WTC11 (cell line): ENCODE results near the gene ZNF521. TPM values are rescaled to one million over a fixed set of nuclear protein-coding genes. Genes with fewer than 3 reads are reported as not detected.

Experiments used
- ATAC-seq: fragments of 200-7000 bp; cut with Tn5 transposase; 2 replicates; pipeline ENCODE4 v1.10.0; 2021; ENCODE audit warnings: mild to moderate bottlenecking, moderate library complexity
- CTCF ChIA-PET: fragments of 300-600 bp; sonication (Branson Sonifier 250); formaldehyde crosslinking; loops from one replicate; lab custom pipeline; 2021; ENCODE audit warnings: antibody characterized with exemption; lab: Charles Lee
- POLR2A ChIA-PET: fragments of 350-600 bp; sonication (Branson Sonifier 250); formaldehyde crosslinking; loops from one replicate; lab custom pipeline; 2021; ENCODE audit warnings: antibody characterized with exemption; lab: Charles Lee
- DNase-seq: peaks from one replicate; pipeline ENCODE4 v3.0.0; 2021; ENCODE audit warnings: low spot score
- H3K27ac Mint-ChIP-seq: 2 replicates; pipeline ENCODE4 v1.8.0; 2021; ENCODE audit warnings: mixed read lengths
- H3K27me3 Mint-ChIP-seq: 2 replicates; pipeline ENCODE4 v1.8.0; 2021; ENCODE audit warnings: low read depth, mild to moderate bottlenecking, moderate library complexity, mixed read lengths
- H3K36me3 Mint-ChIP-seq: 2 replicates; pipeline ENCODE4 v1.8.0; 2021; ENCODE audit warnings: mixed read lengths
- H3K4me1 Mint-ChIP-seq: 2 replicates; pipeline ENCODE4 v1.8.0; 2022; ENCODE audit warnings: mixed read lengths
- H3K4me3 Mint-ChIP-seq: 2 replicates; pipeline ENCODE4 v1.8.0; 2021; ENCODE audit warnings: mild to moderate bottlenecking, moderate library complexity, mixed read lengths
- H3K9me3 Mint-ChIP-seq: 2 replicates; pipeline ENCODE4 v1.8.0; 2021; ENCODE audit warnings: mixed read lengths
- ELF4 ChIP-seq: sonication (generic); formaldehyde crosslinking; IDR thresholded peaks from 2 replicates; pipeline ENCODE4 v1.8.1; 2022; ENCODE audit warnings: low read depth, mild to moderate bottlenecking, moderate library complexity, missing genetic modification reagents
- ERG ChIP-seq: fragments of 250-450 bp; sonication (Bioruptor Pico); IDR thresholded peaks from 2 replicates; pipeline ENCODE4 v1.8.0; 2021; ENCODE audit warnings: mild to moderate bottlenecking
- FOXJ3 ChIP-seq: sonication (generic); formaldehyde crosslinking; IDR thresholded peaks from 2 replicates; pipeline ENCODE4 v1.9.0; 2021; ENCODE audit warnings: missing genetic modification reagents, mild to moderate bottlenecking, borderline replicate concordance
- GRHL2 ChIP-seq: fragments of 250-450 bp; sonication (Bioruptor Pico); IDR thresholded peaks from 2 replicates; pipeline ENCODE4 v1.8.0; 2022; ENCODE audit warnings: mild to moderate bottlenecking, moderate library complexity; ENCODE audit not compliant: insufficient replicate concordance, severe bottlenecking
- HMGA2 ChIP-seq: fragments of 250-450 bp; sonication (Bioruptor Pico); IDR thresholded peaks from 2 replicates; pipeline ENCODE4 v1.4.0; 2021; ENCODE audit warnings: mild to moderate bottlenecking, moderate library complexity
- IRF2 ChIP-seq: sonication (generic); formaldehyde crosslinking; IDR thresholded peaks from 2 replicates; pipeline ENCODE4 v1.8.0; 2022; ENCODE audit warnings: low read depth, missing genetic modification reagents, borderline replicate concordance
- JUN ChIP-seq: sonication (generic); formaldehyde crosslinking; IDR thresholded peaks from 2 replicates; pipeline ENCODE4 v1.8.0; 2023; ENCODE audit warnings: mild to moderate bottlenecking, missing genetic modification reagents
- MXD4 ChIP-seq: fragments of 250-450 bp; sonication (Bioruptor Pico); IDR thresholded peaks from 2 replicates; pipeline ENCODE4 v1.8.0; 2021; ENCODE audit warnings: mild to moderate bottlenecking, moderate library complexity, borderline replicate concordance
- NR3C1 ChIP-seq: sonication (generic); formaldehyde crosslinking; conservative IDR thresholded peaks from 2 replicates; pipeline ENCODE4 v1.8.1; 2023; ENCODE audit warnings: low read depth, mild to moderate bottlenecking, missing genetic modification reagents
- OVOL2 ChIP-seq: fragments of 250-450 bp; sonication (Bioruptor Pico); IDR thresholded peaks from 2 replicates; pipeline ENCODE4 v1.9.0; 2021; ENCODE audit warnings: mild to moderate bottlenecking, borderline replicate concordance
- RORB ChIP-seq: fragments of 250-450 bp; sonication (Bioruptor Pico); IDR thresholded peaks from 2 replicates; pipeline ENCODE4 v1.9.0; 2021; ENCODE audit warnings: mild to moderate bottlenecking
- TCF7 ChIP-seq: sonication (generic); formaldehyde crosslinking; IDR thresholded peaks from 2 replicates; pipeline ENCODE4 v1.8.0; 2022; ENCODE audit warnings: mild to moderate bottlenecking, low read depth, missing genetic modification reagents, moderate library complexity
- USF1 ChIP-seq: sonication (generic); formaldehyde crosslinking; IDR thresholded peaks from 2 replicates; pipeline ENCODE4 v1.8.0; 2022; ENCODE audit warnings: mild to moderate bottlenecking, missing genetic modification reagents
- ZBTB21 ChIP-seq: sonication (generic); formaldehyde crosslinking; IDR thresholded peaks from 2 replicates; pipeline ENCODE4 v1.8.1; 2023; ENCODE audit warnings: mild to moderate bottlenecking, missing genetic modification reagents, borderline replicate concordance
- ZNF219 ChIP-seq: sonication (generic); formaldehyde crosslinking; IDR thresholded peaks from 2 replicates; pipeline ENCODE4 v1.8.0; 2023; ENCODE audit warnings: missing genetic modification reagents, mild to moderate bottlenecking, borderline replicate concordance
- ZNF232 ChIP-seq: sonication (generic); formaldehyde crosslinking; IDR thresholded peaks from 2 replicates; pipeline ENCODE4 v1.8.0; 2022; ENCODE audit warnings: mild to moderate bottlenecking, missing genetic modification reagents
- ZNF396 ChIP-seq: fragments of 250-450 bp; sonication (Bioruptor Pico); IDR thresholded peaks from 2 replicates; pipeline ENCODE4 v1.8.0; 2021; ENCODE audit warnings: mild to moderate bottlenecking, moderate library complexity, borderline replicate concordance
- total RNA-seq: library from RNA; stranded (reverse); gene quantifications from 3 replicates; pipeline ENCODE4 v1.2.3, GENCODE V29; 2021
- TF ChIP-seq, protein P1 (sequence below): fragments of 250-450 bp; sonication (Bioruptor Pico); IDR thresholded peaks from 2 replicates; pipeline ENCODE4 v1.9.0; 2021; ENCODE audit warnings: mild to moderate bottlenecking
- TF ChIP-seq, protein P2 (sequence below): sonication (generic); formaldehyde crosslinking; IDR thresholded peaks from 2 replicates; pipeline ENCODE4 v1.8.1; 2022; ENCODE audit warnings: missing genetic modification reagents, borderline replicate concordance
- TF ChIP-seq, protein P3 (sequence below): fragments of 250-450 bp; sonication (Bioruptor Pico); IDR thresholded peaks from 2 replicates; pipeline ENCODE4 v2.1.2; 2022; ENCODE audit warnings: mild to moderate bottlenecking, moderate library complexity
- TF ChIP-seq, protein P4 (sequence below): sonication (generic); formaldehyde crosslinking; IDR thresholded peaks from 2 replicates; pipeline ENCODE4 v1.8.1; 2022; ENCODE audit warnings: mild to moderate bottlenecking, missing genetic modification reagents, moderate library complexity, borderline replicate concordance
- TF ChIP-seq, protein P5 (sequence below): sonication (generic); formaldehyde crosslinking; conservative IDR thresholded peaks from 2 replicates; pipeline ENCODE4 v1.8.1; 2023; ENCODE audit warnings: mild to moderate bottlenecking, low read depth, missing genetic modification reagents, moderate library complexity

ZNF521 gene
- total RNA-seq, 1 experiment from 2014 or later: 15.3 TPM

DNA sequence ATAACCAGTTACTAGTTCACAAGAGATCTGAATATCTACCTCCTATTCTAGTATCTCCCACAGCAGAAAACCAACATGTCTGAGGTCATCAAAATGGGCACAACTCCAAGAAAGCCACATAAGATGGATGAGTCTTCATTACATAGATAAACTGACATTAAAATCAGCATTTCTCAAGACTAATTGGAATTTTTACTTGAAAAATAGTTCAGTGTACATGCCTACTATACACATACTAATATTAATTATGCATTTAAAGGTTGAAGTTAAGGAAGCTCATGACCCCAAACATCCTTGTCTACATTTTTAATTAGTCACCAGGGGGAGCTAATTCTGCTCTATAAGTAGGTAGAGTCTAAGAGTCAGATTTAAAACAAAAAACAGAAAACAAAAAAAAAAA, 41.9 kb downstream of the ZNF521 start:
- Mint-ChIP-seq H3K4me1 (peaks cover 10% of the 10 kb centered on the region), H3K9me3 (no peaks in the 10 kb centered on the region), H3K27ac (no peak overlapping the region), H3K27me3 (no peaks in the 10 kb centered on the region), H3K36me3 (no peaks in the 10 kb centered on the region)
- POLR2A ChIA-PET: interaction anchor here (0.6 kb wide), 1 partner anchor 722 kb away, joined by 3 read pairs; no protein-coding TSS in a partner anchor
- no peak for DNase-seq
- TF ChIP-seq USF1: no peak
- TF ChIP-seq, protein P1, sequence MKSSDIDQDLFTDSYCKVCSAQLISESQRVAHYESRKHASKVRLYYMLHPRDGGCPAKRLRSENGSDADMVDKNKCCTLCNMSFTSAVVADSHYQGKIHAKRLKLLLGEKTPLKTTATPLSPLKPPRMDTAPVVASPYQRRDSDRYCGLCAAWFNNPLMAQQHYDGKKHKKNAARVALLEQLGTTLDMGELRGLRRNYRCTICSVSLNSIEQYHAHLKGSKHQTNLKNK (CRISPR knock-in tag): no peak
- TF ChIP-seq, protein P2, sequence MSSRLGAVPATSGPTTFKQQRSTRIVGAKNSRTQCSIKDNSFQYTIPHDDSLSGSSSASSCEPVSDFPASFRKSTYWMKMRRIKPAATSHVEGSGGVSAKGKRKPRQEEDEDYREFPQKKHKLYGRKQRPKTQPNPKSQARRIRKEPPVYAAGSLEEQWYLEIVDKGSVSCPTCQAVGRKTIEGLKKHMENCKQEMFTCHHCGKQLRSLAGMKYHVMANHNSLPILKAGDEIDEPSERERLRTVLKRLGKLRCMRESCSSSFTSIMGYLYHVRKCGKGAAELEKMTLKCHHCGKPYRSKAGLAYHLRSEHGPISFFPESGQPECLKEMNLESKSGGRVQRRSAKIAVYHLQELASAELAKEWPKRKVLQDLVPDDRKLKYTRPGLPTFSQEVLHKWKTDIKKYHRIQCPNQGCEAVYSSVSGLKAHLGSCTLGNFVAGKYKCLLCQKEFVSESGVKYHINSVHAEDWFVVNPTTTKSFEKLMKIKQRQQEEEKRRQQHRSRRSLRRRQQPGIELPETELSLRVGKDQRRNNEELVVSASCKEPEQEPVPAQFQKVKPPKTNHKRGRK (CRISPR knock-in tag): no peak
- TF ChIP-seq FOXJ3 (CRISPR knock-in tag): no peak
- TF ChIP-seq RORB: no peak
- TF ChIP-seq TCF7 (CRISPR knock-in tag): no peak
- no peak for TF ChIP-seq ELF4 (CRISPR knock-in tag)
- no peak for TF ChIP-seq ZNF232 (CRISPR knock-in tag)
- no peak for TF ChIP-seq OVOL2 (CRISPR knock-in tag)
- TF ChIP-seq ZBTB21 (CRISPR knock-in tag): no peak
- no peak for TF ChIP-seq ERG
- TF ChIP-seq, protein P3, sequence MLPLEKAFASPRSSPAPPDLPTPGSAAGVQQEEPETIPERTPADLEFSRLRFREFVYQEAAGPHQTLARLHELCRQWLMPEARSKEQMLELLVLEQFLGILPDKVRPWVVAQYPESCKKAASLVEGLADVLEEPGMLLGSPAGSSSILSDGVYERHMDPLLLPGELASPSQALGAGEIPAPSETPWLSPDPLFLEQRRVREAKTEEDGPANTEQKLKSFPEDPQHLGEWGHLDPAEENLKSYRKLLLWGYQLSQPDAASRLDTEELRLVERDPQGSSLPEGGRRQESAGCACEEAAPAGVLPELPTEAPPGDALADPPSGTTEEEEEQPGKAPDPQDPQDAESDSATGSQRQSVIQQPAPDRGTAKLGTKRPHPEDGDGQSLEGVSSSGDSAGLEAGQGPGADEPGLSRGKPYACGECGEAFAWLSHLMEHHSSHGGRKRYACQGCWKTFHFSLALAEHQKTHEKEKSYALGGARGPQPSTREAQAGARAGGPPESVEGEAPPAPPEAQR (CRISPR knock-in tag): no peak
- TF ChIP-seq IRF2 (CRISPR knock-in tag): no peak
- no peak for TF ChIP-seq NR3C1 (CRISPR knock-in tag)
- no peak for TF ChIP-seq MXD4 (CRISPR knock-in tag)
- TF ChIP-seq ZNF219 (CRISPR knock-in tag): no peak
- TF ChIP-seq GRHL2 (CRISPR knock-in tag): no peak
- TF ChIP-seq, protein P4, sequence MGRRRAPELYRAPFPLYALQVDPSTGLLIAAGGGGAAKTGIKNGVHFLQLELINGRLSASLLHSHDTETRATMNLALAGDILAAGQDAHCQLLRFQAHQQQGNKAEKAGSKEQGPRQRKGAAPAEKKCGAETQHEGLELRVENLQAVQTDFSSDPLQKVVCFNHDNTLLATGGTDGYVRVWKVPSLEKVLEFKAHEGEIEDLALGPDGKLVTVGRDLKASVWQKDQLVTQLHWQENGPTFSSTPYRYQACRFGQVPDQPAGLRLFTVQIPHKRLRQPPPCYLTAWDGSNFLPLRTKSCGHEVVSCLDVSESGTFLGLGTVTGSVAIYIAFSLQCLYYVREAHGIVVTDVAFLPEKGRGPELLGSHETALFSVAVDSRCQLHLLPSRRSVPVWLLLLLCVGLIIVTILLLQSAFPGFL (CRISPR knock-in tag): no peak
- TF ChIP-seq, all 79 proteins: peak for 0
- CTCF ChIA-PET: interaction anchor here (0.6 to 1.7 kb wide), 11 partner anchors 9 to 863 kb away, joined by 3 to 9 read pairs (median 3); no protein-coding TSS in a partner anchor
- ATAC-seq: no peak
- no peak overlapping the region for H3K4me3 Mint-ChIP-seq

GRCh38 chr18:25308381-25308780, 43.6 kb downstream of the ZNF521 start:
- ATAC-seq (no peak), DNase-seq (no peak)
- Mint-ChIP-seq H3K27ac (no peak overlapping the region), H3K9me3 (no peaks in the 10 kb centered on the region), H3K36me3 (no peaks in the 10 kb centered on the region), H3K27me3 (no peaks in the 10 kb centered on the region), H3K4me3 (no peak overlapping the region), H3K4me1 (peaks cover 7% of the 10 kb centered on the region)
- ChIA-PET POLR2A (no interaction called here), CTCF (no interaction called here)
- TF ChIP-seq HMGA2 (CRISPR knock-in tag): no peak
- TF ChIP-seq, protein P5, sequence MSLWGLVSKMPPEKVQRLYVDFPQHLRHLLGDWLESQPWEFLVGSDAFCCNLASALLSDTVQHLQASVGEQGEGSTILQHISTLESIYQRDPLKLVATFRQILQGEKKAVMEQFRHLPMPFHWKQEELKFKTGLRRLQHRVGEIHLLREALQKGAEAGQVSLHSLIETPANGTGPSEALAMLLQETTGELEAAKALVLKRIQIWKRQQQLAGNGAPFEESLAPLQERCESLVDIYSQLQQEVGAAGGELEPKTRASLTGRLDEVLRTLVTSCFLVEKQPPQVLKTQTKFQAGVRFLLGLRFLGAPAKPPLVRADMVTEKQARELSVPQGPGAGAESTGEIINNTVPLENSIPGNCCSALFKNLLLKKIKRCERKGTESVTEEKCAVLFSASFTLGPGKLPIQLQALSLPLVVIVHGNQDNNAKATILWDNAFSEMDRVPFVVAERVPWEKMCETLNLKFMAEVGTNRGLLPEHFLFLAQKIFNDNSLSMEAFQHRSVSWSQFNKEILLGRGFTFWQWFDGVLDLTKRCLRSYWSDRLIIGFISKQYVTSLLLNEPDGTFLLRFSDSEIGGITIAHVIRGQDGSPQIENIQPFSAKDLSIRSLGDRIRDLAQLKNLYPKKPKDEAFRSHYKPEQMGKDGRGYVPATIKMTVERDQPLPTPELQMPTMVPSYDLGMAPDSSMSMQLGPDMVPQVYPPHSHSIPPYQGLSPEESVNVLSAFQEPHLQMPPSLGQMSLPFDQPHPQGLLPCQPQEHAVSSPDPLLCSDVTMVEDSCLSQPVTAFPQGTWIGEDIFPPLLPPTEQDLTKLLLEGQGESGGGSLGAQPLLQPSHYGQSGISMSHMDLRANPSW (CRISPR knock-in tag): no peak
- no peak for TF ChIP-seq JUN (CRISPR knock-in tag)
- TF ChIP-seq, protein P2 (CRISPR knock-in tag): no peak
- TF ChIP-seq ZNF396 (CRISPR knock-in tag): no peak
